ENCODE data around the gene HYCC2.
"Not testable (repeated sequence)": the region's sequence is repeated elsewhere in the genome, so short reads cannot be mapped to it uniquely, and the experiment has no call there.

HYCC2 gene

GRCh38 chr2:201049455-201049854 is 22.0 kb downstream of the HYCC2 start:
- H3K27me3 Mint-ChIP-seq = no peaks in the 10 kb centered on the region
- H3K4me3 Mint-ChIP-seq = no peak overlapping the region
- H3K9me3 Mint-ChIP-seq = peaks cover 7% of the 10 kb centered on the region
- no peak overlapping the region for H3K27ac Mint-ChIP-seq
- DNase-seq = no peak
- H3K36me3 Mint-ChIP-seq (ENCODE audit: low read depth) = peaks cover 24% of the 10 kb centered on the region
- peaks cover 7% of the 10 kb centered on the region for H3K4me1 Mint-ChIP-seq
- ATAC-seq = no peak

GRCh38 chr2:201046881-201047280 is 24.6 kb downstream of the HYCC2 start:
- Mint-ChIP-seq H3K4me1 (peaks cover 3% of the 10 kb centered on the region), H3K27me3 (no peaks in the 10 kb centered on the region), H3K27ac (no peak overlapping the region), H3K9me3 (peaks cover 7% of the 10 kb centered on the region), H3K4me3 (no peak overlapping the region), H3K36me3 (ENCODE audit: low read depth) (peaks cover 35% of the 10 kb centered on the region)
- ATAC-seq (no peak), DNase-seq (no peak)

- H3K27ac Mint-ChIP-seq, H3K27me3 Mint-ChIP-seq, DNase-seq, H3K4me1 Mint-ChIP-seq, ATAC-seq, H3K4me3 Mint-ChIP-seq: not testable (repeated sequence)
- H3K9me3 Mint-ChIP-seq = peaks cover 17% of the 10 kb centered on the region
- peaks cover 38% of the 10 kb centered on the region for H3K36me3 Mint-ChIP-seq (ENCODE audit: low read depth)
Measured at GRCh38 chr2:201043050-201043449, 28.4 kb downstream of the HYCC2 start.

- H3K36me3 Mint-ChIP-seq (ENCODE audit: low read depth) = peaks cover 37% of the 10 kb centered on the region
- peaks cover 14% of the 10 kb centered on the region for H3K9me3 Mint-ChIP-seq
- not testable (repeated sequence) for ATAC-seq, H3K4me3 Mint-ChIP-seq, H3K27ac Mint-ChIP-seq, H3K4me1 Mint-ChIP-seq, DNase-seq, H3K27me3 Mint-ChIP-seq
Measured at GRCh38 chr2:201042451-201042850, 29.0 kb downstream of the HYCC2 start.

- no peak overlapping the region for H3K27ac Mint-ChIP-seq
- peaks cover 11% of the 10 kb centered on the region for H3K9me3 Mint-ChIP-seq
- H3K36me3 Mint-ChIP-seq (ENCODE audit: low read depth) = peaks cover 35% of the 10 kb centered on the region
Measured at GRCh38 chr2:201040867-201041628, 30.4 kb downstream of the HYCC2 start.

GRCh38 chr2:201038855-201039254 is 32.6 kb downstream of the HYCC2 start:
- Mint-ChIP-seq H3K27me3 (no peaks in the 10 kb centered on the region), H3K9me3 (peaks cover 17% of the 10 kb centered on the region), H3K27ac (no peak overlapping the region), H3K4me1 (peaks cover 5% of the 10 kb centered on the region), H3K36me3 (ENCODE audit: low read depth) (peaks cover 42% of the 10 kb centered on the region), H3K4me3 (no peak overlapping the region)
- DNase-seq (no peak), ATAC-seq (no peak)

More at GRCh38 chr2:201040867-201041628, 30.4 kb downstream of the HYCC2 start:
- Mint-ChIP-seq H3K27me3 (no peaks in the 10 kb centered on the region), H3K4me3 (no peak overlapping the region), H3K4me1 (peaks cover 5% of the 10 kb centered on the region)
- ATAC-seq = no peak
- no peak for DNase-seq

GRCh38 chr2:201038361-201038760 is 33.1 kb downstream of the HYCC2 start:
- not testable (repeated sequence) for H3K27me3 Mint-ChIP-seq, DNase-seq, ATAC-seq, H3K27ac Mint-ChIP-seq, H3K4me3 Mint-ChIP-seq, H3K4me1 Mint-ChIP-seq
- Mint-ChIP-seq H3K36me3 (ENCODE audit: low read depth) (peaks cover 39% of the 10 kb centered on the region), H3K9me3 (peaks cover 17% of the 10 kb centered on the region)

GRCh38 chr2:201034355-201034754 is 37.1 kb downstream of the HYCC2 start:
- ATAC-seq, H3K4me3 Mint-ChIP-seq, H3K27ac Mint-ChIP-seq, DNase-seq, H3K27me3 Mint-ChIP-seq, H3K4me1 Mint-ChIP-seq: not testable (repeated sequence)
- H3K36me3 Mint-ChIP-seq (ENCODE audit: low read depth) = peaks cover 39% of the 10 kb centered on the region
- peaks cover 17% of the 10 kb centered on the region for H3K9me3 Mint-ChIP-seq

- Mint-ChIP-seq H3K4me3 (no peak overlapping the region), H3K36me3 (ENCODE audit: low read depth) (peaks cover 33% of the 10 kb centered on the region), H3K27ac (no peak overlapping the region), H3K27me3 (no peaks in the 10 kb centered on the region), H3K4me1 (peaks cover 26% of the 10 kb centered on the region), H3K9me3 (no peaks in the 10 kb centered on the region)
- ATAC-seq (no peak), DNase-seq (no peak)
Measured at GRCh38 chr2:201024518-201024917, 47.0 kb downstream of the HYCC2 start.

GRCh38 chr2:201021914-201022313 is 49.6 kb downstream of the HYCC2 start:
- no peak overlapping the region for H3K4me3 Mint-ChIP-seq
- H3K27me3 Mint-ChIP-seq = no peaks in the 10 kb centered on the region
- no peak for DNase-seq
- ATAC-seq = no peak
- H3K36me3 Mint-ChIP-seq (ENCODE audit: low read depth) = peaks cover 22% of the 10 kb centered on the region
- H3K27ac Mint-ChIP-seq = no peak overlapping the region
- H3K4me1 Mint-ChIP-seq = peaks cover 16% of the 10 kb centered on the region
- no peaks in the 10 kb centered on the region for H3K9me3 Mint-ChIP-seq

Measured in activated naive CD8-positive, alpha-beta T cell treated with anti-CD3 and anti-CD28 coated beads, Interleukin-2, amount 50 U/mL, for 24 hours (primary cell).